Glomerular visceral epithelial cell (primary cell): Measurements from ENCODE around the gene LAMA1.

Source experiments
- DNase-seq: peaks from one replicate; pipeline ENCODE4 v3.0.0-alpha.2; 2016; ENCODE audit errors: extremely low spot score

The LAMA1 gene

GRCh38 chr18:7105268-7105667 lies 12.3 kb downstream of the LAMA1 start:
- no peak for DNase-seq

- DNase-seq = no peak
These were observed 12.9 kb downstream of the LAMA1 start for GRCh38 chr18:7104649-7105048.

- DNase-seq = no peak
These were observed 15.5 kb downstream of the LAMA1 start for GRCh38 chr18:7102131-7102530.

GRCh38 chr18:7096838-7097237 lies 20.8 kb downstream of the LAMA1 start:
- DNase-seq = no peak

GRCh38 chr18:7094427-7094826 lies 23.2 kb downstream of the LAMA1 start:
- no peak for DNase-seq

GRCh38 chr18:7090771-7091170 lies 26.8 kb downstream of the LAMA1 start:
- no peak for DNase-seq

- DNase-seq = no peak
These were observed 28.2 kb downstream of the LAMA1 start for GRCh38 chr18:7089369-7089768.

- DNase-seq = no peak
These were observed 33.2 kb downstream of the LAMA1 start for GRCh38 chr18:7084080-7085065.

GRCh38 chr18:7082671-7083070 lies 34.9 kb downstream of the LAMA1 start:
- no peak for DNase-seq

GRCh38 chr18:7079231-7079630 lies 38.4 kb downstream of the LAMA1 start:
- no peak for DNase-seq

- no peak for DNase-seq
These were observed 45.0 kb downstream of the LAMA1 start for GRCh38 chr18:7072593-7072992.

- DNase-seq = no peak
These were observed 46.0 kb downstream of the LAMA1 start for GRCh38 chr18:7071600-7071999.

- no peak for DNase-seq
These were observed 47.1 kb downstream of the LAMA1 start for GRCh38 chr18:7070466-7070865.

- DNase-seq = no peak
These were observed 48.6 kb downstream of the LAMA1 start for GRCh38 chr18:7068871-7069590.

GRCh38 chr18:7066965-7067555 lies 50.5 kb downstream of the LAMA1 start:
- no peak for DNase-seq

- DNase-seq = no peak
These were observed 51.9 kb downstream of the LAMA1 start for GRCh38 chr18:7065736-7066135.

GRCh38 chr18:7064346-7064745 lies 53.3 kb downstream of the LAMA1 start:
- DNase-seq = no peak

- DNase-seq = no peak
These were observed 54.8 kb downstream of the LAMA1 start for GRCh38 chr18:7062811-7063210.

- DNase-seq = no peak
These were observed 55.4 kb downstream of the LAMA1 start for GRCh38 chr18:7062236-7062635.

GRCh38 chr18:7059276-7059675 lies 58.3 kb downstream of the LAMA1 start:
- no peak for DNase-seq

- no peak for DNase-seq
These were observed 61.6 kb downstream of the LAMA1 start for GRCh38 chr18:7056026-7056425.

- DNase-seq = no peak
These were observed 67.6 kb downstream of the LAMA1 start for GRCh38 chr18:7049951-7050350.

- no peak for DNase-seq
These were observed 69.5 kb downstream of the LAMA1 start for GRCh38 chr18:7048081-7048480.
